Mammary epithelial cell (primary cell): ENCODE measurements around the gene P2RX1.

ENCODE experiments used
- CTCF ChIP-seq, 2 donors: IDR thresholded peaks in 1 of 2; conservative IDR thresholded peaks in 1 of 2; 2 replicates each; pipeline ENCODE4 v1.5.1; 2011 to 2012; ENCODE audit warnings: inconsistent platforms in 2 of 2, low read length in 2 of 2, mild to moderate bottlenecking in 2 of 2, control low read depth in 1 of 2, low read depth in 1 of 2; ENCODE audit not compliant: insufficient read depth in 1 of 2; ENCODE audit errors: extremely low read depth in 1 of 2
- EZH2 ChIP-seq: IDR thresholded peaks from 2 replicates; pipeline ENCODE4 v1.6.1; 2012; ENCODE audit warnings: low read length, inconsistent platforms, borderline replicate concordance

GRCh38 chr17:3888343-3889171 lies 27.7 kb downstream of the P2RX1 start:
- TF ChIP-seq CTCF (conservative IDR thresholded peaks at IDR 0.05 in 1 of 2, IDR thresholded peaks at IDR 0.05 in 1 of 2; ENCODE audit: extremely low read depth in 1 of 2, insufficient read depth in 1 of 2, low read depth in 1 of 2, low read length in 2 of 2), result no peak
- TF ChIP-seq EZH2, result no peak
